ENCODE measurements around the gene TOMM40L. TPM values are rescaled to one million over a fixed set of nuclear protein-coding genes. Genes with fewer than 3 reads are reported as not detected.

The TOMM40L gene
- total RNA-seq, 1 donor from 2014 or later, result 28.4 TPM

DNA sequence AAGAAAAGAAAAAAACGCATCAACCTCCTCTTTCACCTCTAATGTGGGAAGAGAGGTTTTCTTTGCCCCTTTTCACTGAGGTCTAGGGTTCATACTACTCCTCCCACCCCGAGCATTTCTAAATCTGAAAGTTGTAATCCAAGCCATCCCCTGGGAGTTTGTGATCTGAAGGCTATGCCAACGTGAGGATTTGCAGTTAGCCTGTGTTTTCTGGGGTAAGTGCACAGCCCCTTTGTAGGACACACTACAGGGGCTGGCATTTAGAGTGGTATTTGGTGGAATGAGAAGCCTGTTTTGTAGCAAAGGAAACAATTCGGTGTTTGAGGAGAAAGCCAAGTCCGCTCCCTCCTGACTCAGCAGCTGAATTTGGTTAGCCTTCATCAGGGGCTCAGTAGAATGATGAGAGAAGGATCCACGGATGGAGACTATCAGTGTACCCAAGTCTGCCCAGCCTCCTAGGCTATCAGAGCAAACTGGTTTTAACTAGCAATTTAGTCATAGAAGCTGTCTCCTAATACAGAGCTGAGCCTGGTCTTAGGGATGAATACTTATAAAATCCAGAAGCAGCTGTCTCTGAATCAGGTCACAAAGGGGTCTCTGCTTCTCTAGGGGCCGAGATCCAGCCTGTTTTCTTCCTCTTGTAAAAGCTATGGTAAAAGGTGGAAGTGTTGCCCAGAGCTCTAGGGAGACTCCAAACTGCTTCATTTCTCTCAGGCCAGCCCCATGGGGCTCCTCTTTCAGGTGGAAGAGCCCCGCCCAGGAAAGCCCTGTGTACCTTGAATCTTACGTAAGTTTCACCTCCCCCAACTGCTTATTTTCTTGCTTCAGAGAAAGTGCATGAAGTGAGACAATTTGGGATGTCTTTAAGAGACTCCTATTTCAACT, 34.8 kb downstream of the TOMM40L start:
- Mint-ChIP-seq H3K4me3 (no peak overlapping the region), H3K36me3 (ENCODE audit: low read depth) (peaks cover 11% of the 10 kb centered on the region), H3K27ac (no peak overlapping the region), H3K9me3 (peaks cover 24% of the 10 kb centered on the region), H3K27me3 (peaks cover 61% of the 10 kb centered on the region), H3K4me1 (peaks cover 9% of the 10 kb centered on the region)
- intact Hi-C loops (cut with micrococcal nuclease), result no loop called here
- no peak for DNase-seq

- H3K27ac Mint-ChIP-seq, result no peak overlapping the region
- H3K36me3 Mint-ChIP-seq (ENCODE audit: low read depth), result peaks cover 11% of the 10 kb centered on the region
- intact Hi-C loops (cut with micrococcal nuclease), result no loop called here
- H3K4me3 Mint-ChIP-seq, result no peak overlapping the region
- peaks cover 9% of the 10 kb centered on the region for H3K4me1 Mint-ChIP-seq
- peaks cover 60% of the 10 kb centered on the region for H3K27me3 Mint-ChIP-seq
- no peak for DNase-seq
- H3K9me3 Mint-ChIP-seq, result peaks cover 18% of the 10 kb centered on the region
These were observed 35.7 kb downstream of the TOMM40L start for GRCh38 chr1:161261261-161262235.

- no peak overlapping the region for H3K27ac Mint-ChIP-seq
- H3K4me3 Mint-ChIP-seq, result no peak overlapping the region
- no peaks in the 10 kb centered on the region for H3K9me3 Mint-ChIP-seq
- no peaks in the 10 kb centered on the region for H3K36me3 Mint-ChIP-seq (ENCODE audit: low read depth)
- peaks cover 34% of the 10 kb centered on the region for H3K27me3 Mint-ChIP-seq
- no peaks in the 10 kb centered on the region for H3K4me1 Mint-ChIP-seq
- intact Hi-C loops (cut with micrococcal nuclease), result no loop called here
- DNase-seq, result no peak
These were observed 39.4 kb downstream of the TOMM40L start for GRCh38 chr1:161265305-161265704.

DNA sequence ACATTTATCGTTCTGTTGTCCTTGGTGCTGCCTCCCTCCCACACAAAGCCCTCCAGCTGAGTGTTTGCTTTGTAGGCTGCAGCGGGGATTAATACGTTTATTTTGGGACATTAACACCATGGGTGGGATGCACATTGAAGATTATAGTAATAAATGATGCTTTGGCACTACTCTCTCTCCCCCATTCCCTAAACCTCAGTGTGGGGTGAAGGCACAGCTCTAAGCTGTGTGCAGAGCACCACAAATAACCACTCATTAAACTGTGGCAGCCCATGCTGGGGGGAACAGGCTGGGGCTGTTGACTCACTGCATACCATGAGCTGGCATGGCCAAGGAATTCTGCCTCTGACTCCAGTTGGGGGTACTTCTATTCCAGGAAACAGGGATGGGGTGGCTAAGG, 40.3 kb downstream of the TOMM40L start:
- Mint-ChIP-seq H3K27me3 (peaks cover 25% of the 10 kb centered on the region), H3K27ac (no peak overlapping the region), H3K9me3 (no peaks in the 10 kb centered on the region), H3K36me3 (ENCODE audit: low read depth) (no peaks in the 10 kb centered on the region), H3K4me1 (no peaks in the 10 kb centered on the region), H3K4me3 (no peak overlapping the region)
- intact Hi-C loops (cut with micrococcal nuclease), result no loop called here
- no peak for DNase-seq

DNA sequence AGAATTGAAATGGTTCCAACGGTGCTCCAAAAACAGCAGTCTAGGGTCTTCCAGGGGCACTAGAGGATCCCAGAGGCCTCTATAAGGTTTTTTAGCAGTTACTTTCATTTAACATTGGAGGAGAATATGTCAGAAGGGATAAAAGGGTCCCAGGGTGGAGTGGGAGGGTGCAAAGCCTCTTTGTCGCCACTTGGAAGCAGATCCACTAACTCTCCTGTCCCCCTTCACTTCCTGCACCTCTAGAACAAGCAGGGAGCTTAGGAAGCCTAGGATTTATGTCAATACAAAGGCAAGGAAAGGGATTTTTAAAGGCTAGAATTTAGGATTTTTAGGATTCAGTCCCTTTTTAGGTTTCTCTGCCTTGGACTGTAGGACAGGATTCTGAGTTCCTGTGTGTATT, 41.0 kb downstream of the TOMM40L start:
- Mint-ChIP-seq H3K27me3 (peaks cover 21% of the 10 kb centered on the region), H3K4me1 (no peaks in the 10 kb centered on the region), H3K4me3 (no peak overlapping the region), H3K9me3 (no peaks in the 10 kb centered on the region), H3K36me3 (ENCODE audit: low read depth) (no peaks in the 10 kb centered on the region), H3K27ac (no peak overlapping the region)
- no peak for DNase-seq
- intact Hi-C loops (cut with micrococcal nuclease), result no loop called here

DNA sequence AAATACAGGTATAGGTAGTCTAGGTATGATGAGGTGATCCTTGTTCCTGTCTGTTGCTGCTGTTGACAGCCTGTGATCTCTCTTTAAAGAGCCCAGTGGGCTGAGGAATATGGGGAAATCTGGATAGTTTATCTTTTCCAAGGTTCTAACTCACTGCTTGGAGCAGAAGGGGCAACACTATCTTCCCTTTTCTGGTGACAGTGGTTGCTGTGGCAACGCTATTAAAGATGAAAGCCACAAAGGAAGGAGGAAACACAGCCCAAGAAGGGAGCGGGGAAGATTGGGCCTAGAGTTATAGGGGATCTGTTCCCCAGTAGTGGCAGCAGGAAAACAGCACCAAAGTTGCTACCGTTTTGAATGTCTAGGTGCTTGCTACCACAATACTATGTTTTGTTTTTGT, 41.5 kb downstream of the TOMM40L start:
- H3K27me3 Mint-ChIP-seq, result peaks cover 20% of the 10 kb centered on the region
- no peak overlapping the region for H3K27ac Mint-ChIP-seq
- DNase-seq, result no peak
- H3K4me3 Mint-ChIP-seq, result no peak overlapping the region
- no peaks in the 10 kb centered on the region for H3K4me1 Mint-ChIP-seq
- intact Hi-C loops (cut with micrococcal nuclease), result no loop called here
- H3K9me3 Mint-ChIP-seq, result no peaks in the 10 kb centered on the region
- no peaks in the 10 kb centered on the region for H3K36me3 Mint-ChIP-seq (ENCODE audit: low read depth)

GRCh38 chr1:161273402-161273801, 47.5 kb downstream of the TOMM40L start:
- Mint-ChIP-seq H3K4me1 (no peaks in the 10 kb centered on the region), H3K27ac (no peak overlapping the region), H3K27me3 (peaks cover 29% of the 10 kb centered on the region), H3K9me3 (no peaks in the 10 kb centered on the region), H3K36me3 (ENCODE audit: low read depth) (no peaks in the 10 kb centered on the region), H3K4me3 (no peak overlapping the region)
- intact Hi-C loops (cut with micrococcal nuclease), result no loop called here
- no peak for DNase-seq

GRCh38 chr1:161274874-161275273, 49.0 kb downstream of the TOMM40L start:
- intact Hi-C loops (cut with micrococcal nuclease), result no loop called here
- Mint-ChIP-seq H3K27me3 (peaks cover 31% of the 10 kb centered on the region), H3K36me3 (ENCODE audit: low read depth) (no peaks in the 10 kb centered on the region), H3K27ac (no peak overlapping the region), H3K4me3 (no peak overlapping the region), H3K9me3 (no peaks in the 10 kb centered on the region), H3K4me1 (no peaks in the 10 kb centered on the region)
- DNase-seq, result no peak

Other genes with a start within 250 kb of the TOMM40L start
- gene F11R, start 204.9 kb upstream of the TOMM40L start, total RNA-seq, result 9.1 and 21.4 TPM in 2 replicates
- 41.7 and 49.7 TPM in 2 replicates for gene TSTD1, start 187.1 kb upstream of the TOMM40L start, total RNA-seq
- 46.5 and 48.6 TPM in 2 replicates for gene USF1, start 180.1 kb upstream of the TOMM40L start, total RNA-seq
- gene ARHGAP30, start 156.2 kb upstream of the TOMM40L start, total RNA-seq, result 134 and 139 TPM in 2 replicates
- gene NECTIN4, start 136.5 kb upstream of the TOMM40L start, total RNA-seq, result 0.05 TPM in 1 of 2 replicates, not detected in the other
- gene KLHDC9, start 127.7 kb upstream of the TOMM40L start, total RNA-seq, result not detected in 2 replicates
- gene PFDN2, start 108.0 kb upstream of the TOMM40L start, total RNA-seq, result 173 and 178 TPM in 2 replicates
- gene NIT1, start 108.0 kb upstream of the TOMM40L start, total RNA-seq, result 46.7 and 48.2 TPM in 2 replicates
- 45.7 and 46.2 TPM in 2 replicates for gene DEDD, start 93.4 kb upstream of the TOMM40L start, total RNA-seq
- gene UFC1, start 72.1 kb upstream of the TOMM40L start, total RNA-seq, result 84.2 and 86.6 TPM in 2 replicates
- gene USP21, start 66.6 kb upstream of the TOMM40L start, total RNA-seq, result 32.7 and 34.7 TPM in 2 replicates
- 28.6 and 31.1 TPM in 2 replicates for gene PPOX, start 59.6 kb upstream of the TOMM40L start, total RNA-seq
- gene B4GALT3, start 48.6 kb upstream of the TOMM40L start, total RNA-seq, result 65.1 and 69.9 TPM in 2 replicates
- 0.33 and 0.66 TPM in 2 replicates for gene ADAMTS4, start 27.0 kb upstream of the TOMM40L start, total RNA-seq
- gene NDUFS2, start 23.7 kb upstream of the TOMM40L start, total RNA-seq, result 88.4 and 89.6 TPM in 2 replicates
- gene FCER1G, start 10.8 kb upstream of the TOMM40L start, total RNA-seq, result 0.63 TPM in 1 of 2 replicates, not detected in the other
- gene APOA2, start 2.4 kb upstream of the TOMM40L start, total RNA-seq, result not detected in 2 replicates
- gene NR1I3, start 12.1 kb downstream of the TOMM40L start, total RNA-seq, result not detected in 2 replicates
- gene PCP4L1, start 32.7 kb downstream of the TOMM40L start, total RNA-seq, result 0.14 TPM in 1 of 2 replicates, not detected in the other
- 2.8 and 3.0 TPM in 2 replicates for gene MPZ, start 83.9 kb downstream of the TOMM40L start, total RNA-seq
- gene SDHC, start 88.3 kb downstream of the TOMM40L start, total RNA-seq, result 174 and 182 TPM in 2 replicates
- gene CFAP126, start 141.8 kb downstream of the TOMM40L start, total RNA-seq, result not detected in 2 replicates